HEK293T (cell line): ENCODE measurements around the gene MRGPRG.

Source experiments
- ARNT ChIP-seq: fragments of 450-650 bp; IDR thresholded peaks from 2 replicates; pipeline ENCODE4 v1.6.1; 2017; ENCODE audit warnings: mild to moderate bottlenecking
- BHLHE40 ChIP-seq: fragments of 450-650 bp; IDR thresholded peaks from 2 replicates; pipeline ENCODE4 v1.6.1; 2016; ENCODE audit warnings: mild to moderate bottlenecking, moderate library complexity, borderline replicate concordance
- FOXM1 ChIP-seq: fragments of 450-650 bp; IDR thresholded peaks from 2 replicates; pipeline ENCODE4 v1.6.1; 2017; ENCODE audit warnings: mild to moderate bottlenecking, borderline replicate concordance
- TARDBP ChIP-seq: fragments of 450-650 bp; IDR thresholded peaks from 2 replicates; pipeline ENCODE4 v1.6.1; 2016
- ZNF384 ChIP-seq: fragments of 450-650 bp; IDR thresholded peaks from 2 replicates; pipeline ENCODE4 v1.6.1; 2016
- TF ChIP-seq, protein P1 (sequence below): fragments of 450-650 bp; IDR thresholded peaks from 2 replicates; pipeline ENCODE4 v1.6.1; 2016

DNA sequence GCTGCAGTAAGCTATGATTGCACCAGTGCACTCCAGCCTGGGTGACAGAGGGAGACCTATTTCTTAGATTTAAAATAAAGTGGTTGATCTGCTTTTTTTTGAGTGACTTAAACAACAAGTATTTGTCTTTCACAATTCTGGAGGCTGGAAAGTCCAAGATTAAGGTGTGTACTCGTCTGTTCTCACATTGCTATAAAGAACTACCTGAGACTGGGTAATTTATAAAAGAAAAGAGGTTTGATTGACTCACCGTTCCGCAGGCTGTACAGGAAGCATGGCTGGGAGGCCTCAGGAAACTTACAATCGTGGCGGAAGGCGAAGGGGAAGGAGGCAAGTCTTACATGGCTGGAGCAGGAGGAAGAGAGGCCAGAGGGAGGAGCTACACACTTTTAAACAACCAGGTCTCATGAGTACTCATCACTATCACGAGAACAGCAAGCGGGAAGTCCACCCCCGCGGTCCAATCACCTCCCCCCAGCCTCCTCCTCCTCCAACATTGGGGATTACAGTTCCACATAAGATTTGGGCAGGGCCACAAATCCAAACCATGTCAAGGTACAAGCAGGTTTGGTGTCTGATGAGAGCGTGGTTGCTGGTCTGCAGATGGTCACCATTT lies 33.8 kb downstream of the MRGPRG start:
- no peak for TF ChIP-seq TARDBP
- no peak for TF ChIP-seq ARNT
- no peak for TF ChIP-seq ZNF384
- TF ChIP-seq FOXM1 = no peak
- no peak for TF ChIP-seq BHLHE40
- TF ChIP-seq, protein P1, sequence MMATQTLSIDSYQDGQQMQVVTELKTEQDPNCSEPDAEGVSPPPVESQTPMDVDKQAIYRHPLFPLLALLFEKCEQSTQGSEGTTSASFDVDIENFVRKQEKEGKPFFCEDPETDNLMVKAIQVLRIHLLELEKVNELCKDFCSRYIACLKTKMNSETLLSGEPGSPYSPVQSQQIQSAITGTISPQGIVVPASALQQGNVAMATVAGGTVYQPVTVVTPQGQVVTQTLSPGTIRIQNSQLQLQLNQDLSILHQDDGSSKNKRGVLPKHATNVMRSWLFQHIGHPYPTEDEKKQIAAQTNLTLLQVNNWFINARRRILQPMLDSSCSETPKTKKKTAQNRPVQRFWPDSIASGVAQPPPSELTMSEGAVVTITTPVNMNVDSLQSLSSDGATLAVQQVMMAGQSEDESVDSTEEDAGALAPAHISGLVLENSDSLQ = no peak
